ENCODE data around the gene MAL.

GRCh38 chr2:95016616-95017015, 8.9 kb upstream of the MAL start:
- TF ChIP-seq CTCF (IDR thresholded peaks at IDR 0.05; ENCODE audit: control extremely low read depth in 1 of 3, insufficient read depth in 1 of 3, low read depth in 1 of 3, low read length in 3 of 3) (no peak), CHD7 (IDR thresholded peaks at IDR 0.05; ENCODE audit: insufficient replicate concordance, low read length) (no peak), HDAC2 (IDR thresholded peaks at IDR 0.05; ENCODE audit: borderline replicate concordance in 1 of 2, low read depth in 2 of 2, low read length in 2 of 2) (no peak)

Measured in H1 (cell line).